Activated naive CD4-positive, alpha-beta T cell (primary cell): Measurements from ENCODE around the gene ATP8A1.
"Not testable (repeated sequence)": the region's sequence is repeated elsewhere in the genome, so short reads cannot be mapped to it uniquely, and the experiment has no call there.

Experiments
- DNase-seq, 4 experiments: peaks; one replicate each; lab custom pipeline; 2025; lab: John Stamatoyannopoulos, UW

ATP8A1 gene

GRCh38 chr4:42467777-42468176 lies 189.1 kb downstream of the ATP8A1 start:
- not testable (repeated sequence) for DNase-seq

GRCh38 chr4:42466273-42466844 lies 190.5 kb downstream of the ATP8A1 start:
- no peak for DNase-seq

- no peak for DNase-seq
Measured at GRCh38 chr4:42464550-42465094, 192.3 kb downstream of the ATP8A1 start.

- DNase-seq, result not testable (repeated sequence)
Measured at GRCh38 chr4:42461216-42461615, 195.7 kb downstream of the ATP8A1 start.

GRCh38 chr4:42460043-42460442 lies 196.9 kb downstream of the ATP8A1 start:
- DNase-seq, result no peak

GRCh38 chr4:42458657-42459056 lies 198.2 kb downstream of the ATP8A1 start:
- DNase-seq, result no peak

GRCh38 chr4:42454755-42455420 lies 202.0 kb downstream of the ATP8A1 start:
- DNase-seq, result no peak

- no peak for DNase-seq
Measured at GRCh38 chr4:42453612-42454011, 203.3 kb downstream of the ATP8A1 start.

- no peak for DNase-seq
Measured at GRCh38 chr4:42452823-42453222, 204.1 kb downstream of the ATP8A1 start.

GRCh38 chr4:42446823-42447222 lies 210.1 kb downstream of the ATP8A1 start:
- DNase-seq, result no peak

GRCh38 chr4:42445038-42445437 lies 211.9 kb downstream of the ATP8A1 start:
- no peak for DNase-seq

GRCh38 chr4:42442601-42443000 lies 214.3 kb downstream of the ATP8A1 start:
- no peak for DNase-seq

GRCh38 chr4:42440083-42440482 lies 216.8 kb downstream of the ATP8A1 start:
- no peak for DNase-seq

GRCh38 chr4:42436928-42437565 lies 219.9 kb downstream of the ATP8A1 start:
- DNase-seq, result no peak

GRCh38 chr4:42428036-42428435 lies 228.9 kb downstream of the ATP8A1 start:
- DNase-seq, result no peak

GRCh38 chr4:42425146-42426065 lies 231.5 kb downstream of the ATP8A1 start:
- no peak for DNase-seq

GRCh38 chr4:42420140-42420539 lies 236.8 kb downstream of the ATP8A1 start:
- no peak for DNase-seq

- DNase-seq, result no peak
Measured at GRCh38 chr4:42417550-42417949, 239.4 kb downstream of the ATP8A1 start.

- DNase-seq, result no peak
Measured at GRCh38 chr4:42416017-42416416, 240.9 kb downstream of the ATP8A1 start.

GRCh38 chr4:42415281-42415680 lies 241.6 kb downstream of the ATP8A1 start:
- DNase-seq, result no peak

- DNase-seq, result no peak
Measured at GRCh38 chr4:42412251-42412650, 244.7 kb downstream of the ATP8A1 start.

GRCh38 chr4:42411803-42412202 lies 245.1 kb downstream of the ATP8A1 start:
- no peak for DNase-seq
